H1 (cell line): Measurements from ENCODE around the gene MMP24. TPM values are rescaled to one million over a fixed set of nuclear protein-coding genes. Genes with fewer than 3 reads are reported as not detected.

Source experiments
- CTCF ChIA-PET: fragments of 300-600 bp; sonication (Branson Sonifier 250); formaldehyde crosslinking; loops from one replicate; lab custom pipeline; 2021; ENCODE audit not compliant: partially characterized antibody; lab: Charles Lee
- POLR2A ChIA-PET: fragments of 300-600 bp; sonication (Branson Sonifier 250); formaldehyde crosslinking; loops from one replicate; lab custom pipeline; 2021; ENCODE audit warnings: inconsistent platforms; ENCODE audit not compliant: partially characterized antibody; lab: Charles Lee
- DNase-seq, 2 experiments: peaks; one replicate each; pipeline versions ENCODE4 v3.0.0 to v3.0.0-alpha.2; 2010 to 2022; ENCODE audit warnings: low spot score in 2 of 2, low read depth in 1 of 2, mixed read lengths in 1 of 2
- FAIRE-seq: peaks from 2 replicates; lab custom pipeline; 2011; peaks lifted over from hg19 to GRCh38; lab: Jason Lieb, UNC
- H2AFZ ChIP-seq: 2 replicates; pipeline ENCODE4 v1.8.1; 2012; ENCODE audit warnings: low read length, inconsistent platforms
- H2AK5ac ChIP-seq: 2 replicates; pipeline ENCODE4 v1.6.1; 2013; ENCODE audit warnings: low read depth, low read length
- H2BK120ac ChIP-seq: replicated peaks from 2 replicates; pipeline ENCODE3; 2013; ENCODE audit warnings: low read depth, low read length, inconsistent platforms
- H2BK12ac ChIP-seq: 2 replicates; pipeline ENCODE4 v1.6.1; 2013; ENCODE audit warnings: low read depth, low read length
- H2BK15ac ChIP-seq: 2 replicates; pipeline ENCODE4 v1.6.1; 2013; ENCODE audit warnings: low read length
- H2BK20ac ChIP-seq: 2 replicates; pipeline ENCODE4 v1.6.1; 2013; ENCODE audit warnings: low read length
- H2BK5ac ChIP-seq: 2 replicates; pipeline ENCODE4 v1.6.1; 2013; ENCODE audit warnings: low read depth, low read length
- H3K14ac ChIP-seq: 2 replicates; pipeline ENCODE4 v1.6.1; 2013; ENCODE audit warnings: inconsistent platforms; ENCODE audit not compliant: insufficient read length
- H3K18ac ChIP-seq: 2 replicates; pipeline ENCODE4 v1.6.1; 2013; ENCODE audit warnings: low read length; ENCODE audit errors: extremely low read depth
- H3K23ac ChIP-seq: 2 replicates; pipeline ENCODE4 v1.6.1; 2013; ENCODE audit warnings: inconsistent platforms; ENCODE audit not compliant: insufficient read length
- H3K23me2 ChIP-seq: 2 replicates; pipeline ENCODE4 v1.6.1; 2013; ENCODE audit warnings: low read depth, low read length
- H3K27ac ChIP-seq: 2 replicates; pipeline ENCODE4 v1.6.1; 2011; ENCODE audit warnings: low read depth, low read length, inconsistent platforms
- H3K27me3 ChIP-seq, 4 experiments: replicated peaks in 1 of 4; 1 replicate in 1 of 4; 2 replicates in 3 of 4; pipeline versions ENCODE4 v1.6.1 to v1.8.1; 2011 to 2013; ENCODE audit warnings: low read length in 3 of 4, mild to moderate bottlenecking in 3 of 4, inconsistent platforms in 2 of 4, mixed read lengths in 2 of 4, moderate library complexity in 1 of 4; ENCODE audit not compliant: control insufficient read depth in 3 of 4, insufficient read depth in 3 of 4; ENCODE audit errors: extremely low read depth in 1 of 4
- H3K36me3 ChIP-seq, 4 experiments: 2 replicates each; pipeline versions ENCODE4 v1.6.1 to v1.8.1; 2011 to 2013; ENCODE audit warnings: mild to moderate bottlenecking in 4 of 4, low read length in 3 of 4, moderate library complexity in 2 of 4, control low read depth in 1 of 4, inconsistent platforms in 1 of 4; ENCODE audit not compliant: insufficient read depth in 4 of 4, control insufficient read depth in 2 of 4
- H3K4ac ChIP-seq: replicated peaks from 2 replicates; pipeline ENCODE3; 2013; ENCODE audit warnings: low read length, low read depth, mixed read lengths, inconsistent platforms; ENCODE audit not compliant: insufficient read length
- H3K4me1 ChIP-seq, 4 experiments: replicated peaks in 1 of 4; 1 replicate in 1 of 4; 2 replicates in 3 of 4; pipeline versions ENCODE4 v1.6.1 to v1.8.1; 2011 to 2013; ENCODE audit warnings: low read length in 3 of 4, inconsistent platforms in 2 of 4, mixed read lengths in 1 of 4; ENCODE audit not compliant: insufficient read depth in 4 of 4, control insufficient read depth in 3 of 4
- H3K4me2 ChIP-seq, 2 experiments: 2 replicates each; pipeline versions ENCODE4 v1.6.1 to v1.8.1; 2011 to 2013; ENCODE audit warnings: low read depth in 2 of 2, low read length in 2 of 2, control low read depth in 1 of 2, inconsistent platforms in 1 of 2, mild to moderate bottlenecking in 1 of 2; ENCODE audit not compliant: insufficient read depth in 1 of 2
- H3K4me3 ChIP-seq, 4 experiments: fragments of 200-600, 300-600 bp in 1 of 4; sonication (generic), shearing (Covaris generic), sonication (Bioruptor Twin) in 1 of 4; 2 replicates each; pipeline versions ENCODE4 v1.5.1 to v1.8.1; 2011 to 2016; ENCODE audit warnings: low read length in 4 of 4, low read depth in 3 of 4, control low read depth in 2 of 4, inconsistent platforms in 2 of 4, mild to moderate bottlenecking in 2 of 4, mixed read lengths in 1 of 4, moderate library complexity in 1 of 4; ENCODE audit not compliant: insufficient read depth in 2 of 4; ENCODE audit errors: extremely low read depth in 1 of 4
- H3K56ac ChIP-seq: replicated peaks from 2 replicates; pipeline ENCODE3; 2013; ENCODE audit warnings: low read depth, mild to moderate bottlenecking, mixed read lengths, low read length, inconsistent platforms; ENCODE audit not compliant: insufficient read length
- H3K79me1 ChIP-seq: 2 replicates; pipeline ENCODE4 v1.6.1; 2013; ENCODE audit warnings: low read depth, low read length, control low read depth
- H3K79me2 ChIP-seq, 2 experiments: 2 replicates each; pipeline versions ENCODE4 v1.6.1 to v1.8.1; 2012 to 2013; ENCODE audit warnings: low read length in 2 of 2, mild to moderate bottlenecking in 2 of 2, inconsistent platforms in 1 of 2; ENCODE audit not compliant: insufficient read depth in 2 of 2, control insufficient read depth in 1 of 2
- H3K9ac ChIP-seq, 4 experiments: replicated peaks in 1 of 4; 1 replicate in 1 of 4; 2 replicates in 3 of 4; pipeline versions ENCODE4 v1.6.1 to v1.8.1; 2011 to 2013; ENCODE audit warnings: low read depth in 3 of 4, low read length in 3 of 4, control low read depth in 2 of 4, mild to moderate bottlenecking in 2 of 4, moderate library complexity in 2 of 4, inconsistent platforms in 1 of 4; ENCODE audit errors: extremely low read depth in 1 of 4
- H3K9me3 ChIP-seq, 2 experiments: 2 replicates each; pipeline versions ENCODE4 v1.6.1 to v1.8.1; 2012 to 2013; ENCODE audit warnings: mild to moderate bottlenecking in 2 of 2, moderate library complexity in 2 of 2, control low read depth in 1 of 2, inconsistent platforms in 1 of 2, low read depth in 1 of 2, low read length in 1 of 2, mixed read lengths in 1 of 2; ENCODE audit not compliant: insufficient read depth in 2 of 2
- H4K20me1 ChIP-seq, 2 experiments: replicated peaks in 1 of 2; 2 replicates each; pipeline versions ENCODE3 to v1.8.1; 2011 to 2013; ENCODE audit warnings: inconsistent platforms in 2 of 2, low read length in 2 of 2, mild to moderate bottlenecking in 1 of 2; ENCODE audit not compliant: insufficient read depth in 2 of 2, control insufficient read depth in 1 of 2
- H4K5ac ChIP-seq: 2 replicates; pipeline ENCODE4 v1.6.1; 2013; ENCODE audit warnings: low read length, low read depth, mixed read lengths, inconsistent platforms; ENCODE audit not compliant: insufficient read length
- H4K8ac ChIP-seq: 2 replicates; pipeline ENCODE4 v1.8.0; 2013; ENCODE audit warnings: mild to moderate bottlenecking, moderate library complexity, low read length, inconsistent platforms; ENCODE audit not compliant: insufficient read depth; ENCODE audit errors: extremely low read depth
- H4K91ac ChIP-seq: replicated peaks from 2 replicates; pipeline ENCODE3; 2013; ENCODE audit warnings: low read length, mixed read lengths, inconsistent platforms; ENCODE audit not compliant: insufficient read length
- BCL11A ChIP-seq, 2 experiments: IDR thresholded peaks; one replicate each; pipeline ENCODE4 v1.6.1; 2011; ENCODE audit warnings: low read depth in 2 of 2, low read length in 2 of 2, mild to moderate bottlenecking in 2 of 2
- BRCA1 ChIP-seq: IDR thresholded peaks from 2 replicates; pipeline ENCODE4 v1.6.1; 2012; ENCODE audit warnings: low read depth, low read length, improper control_type of control experiment
- CHD1 ChIP-seq: IDR thresholded peaks from 2 replicates; pipeline ENCODE4 v1.6.1; 2012; ENCODE audit warnings: low read depth, low read length, improper control_type of control experiment
- CTBP2 ChIP-seq: IDR thresholded peaks from 2 replicates; pipeline ENCODE4 v1.7.0; 2011; ENCODE audit warnings: borderline replicate concordance, mild to moderate bottlenecking, moderate library complexity, mixed read lengths, low read length; ENCODE audit not compliant: insufficient read depth, insufficient read length
- MAX ChIP-seq: IDR thresholded peaks from 2 replicates; pipeline ENCODE4 v1.6.1; 2012; ENCODE audit warnings: inconsistent platforms
- POLR2A ChIP-seq, 2 experiments: IDR thresholded peaks; 1 replicate in 1 of 2; 2 replicates in 1 of 2; pipeline ENCODE4 v1.6.1; 2011; ENCODE audit warnings: low read depth in 2 of 2, low read length in 2 of 2, mild to moderate bottlenecking in 2 of 2; ENCODE audit errors: control extremely low read depth in 1 of 2
- RBBP5 ChIP-seq: IDR thresholded peaks from 2 replicates; pipeline ENCODE4 v1.7.1; 2012; ENCODE audit warnings: low read depth, mild to moderate bottlenecking, inconsistent platforms, low read length, moderate library complexity, borderline replicate concordance
- SIRT6 ChIP-seq: IDR thresholded peaks from one replicate; pipeline ENCODE4 v1.7.1; 2012; ENCODE audit warnings: low read length, inconsistent platforms
- SP4 ChIP-seq: IDR thresholded peaks from 2 replicates; pipeline ENCODE4 v1.6.1; 2012; ENCODE audit warnings: low read length, inconsistent platforms
- USF2 ChIP-seq: IDR thresholded peaks from 2 replicates; pipeline ENCODE4 v1.6.1; 2011; ENCODE audit warnings: low read length, improper control_type of control experiment
- WGBS, 2 experiments: shearing (Covaris generic) in 1 of 2; methylation state at CpG; one replicate each; pipeline versions ENCODE4 v1.1.6 to v1.1.7; 2013 to 2015; ENCODE audit warnings: low lambda C conversion rate in 2 of 2, mixed read lengths in 2 of 2, inconsistent platforms in 1 of 2, low coverage in 1 of 2, missing lambda C conversion rate in 1 of 2; ENCODE audit not compliant: insufficient replicate concordance in 2 of 2, insufficient coverage in 1 of 2, insufficient read length in 1 of 2; ENCODE audit errors: extremely low coverage in 1 of 2, missing lambda C conversion rate in 1 of 2; 5-methylcytosine and 5-hydroxymethylcytosine counted together
- polyA plus RNA-seq, 7 experiments: library from polyadenylated mRNA; depleted of rRNA in 3 of 7; stranded (reverse) in 5 of 7; unstranded in 2 of 7; fragments of >200 nt in 5 of 7; fragments of 200-250 nt in 2 of 7; gene quantifications; 1 replicate in 5 of 7; 2 replicates in 1 of 7; 4 replicates in 1 of 7; pipeline versions ENCODE4 v1.2.1 to v1.2.3, GENCODE V29; 2011 to 2013; ENCODE audit warnings: missing spikeins in 2 of 7, mixed read lengths in 2 of 7
- total RNA-seq: library from RNA; stranded (reverse); fragmentation: NEBNext Ultra II Directional; extraction: Animal tissue kit (Norgen Biotek cat#: 25700); gene quantifications from 2 replicates; pipeline ENCODE4 v1.2.1, GENCODE V29; 2021

The MMP24 gene
- total and polyA plus RNA-seq, 2 of the 8 experiments (the other 6 are each of a cell fraction or from before 2014, with no cell fraction given): 18.8 to 21.4 TPM

- no peak for FAIRE-seq
- Histone ChIP-seq H3K18ac (no peak overlapping the region; the same call in 1 of the 2 replicates), H2AK5ac (no peak overlapping the region), H3K27me3 (no peaks in the 10 kb centered on the region), H3K4me1 (no peaks in the 10 kb centered on the region; a peak in 2 of 7 replicates), H3K14ac (no peak overlapping the region), H3K4me2 (no peak overlapping the region), H2BK15ac (no peak overlapping the region), H3K4ac (no peak overlapping the region), H4K91ac (no peak overlapping the region), H3K36me3 (no peaks in the 10 kb centered on the region), H3K79me2 (no peaks in the 10 kb centered on the region), H3K9ac (no peak overlapping the region), H4K8ac (no peak overlapping the region), H4K20me1 (no peaks in the 10 kb centered on the region), H3K56ac (no peak overlapping the region), H3K79me1 (no peaks in the 10 kb centered on the region), H2BK5ac (no peak overlapping the region), H2AFZ (no peak overlapping the region), H2BK12ac (no peak overlapping the region), H3K27ac (no peak overlapping the region), H3K23me2 (no peaks in the 10 kb centered on the region), H4K5ac (no peak overlapping the region), H3K4me3 (no peak overlapping the region), H2BK120ac (no peak overlapping the region), H3K23ac (no peak overlapping the region), H3K9me3 (no peaks in the 10 kb centered on the region), H2BK20ac (no peak overlapping the region; the same call in 1 of the 2 replicates)
- WGBS, 2 experiments: 86% methylated on average over 16 of the region's 19 CpGs; no CpG with 5 or more reads in 1 of the 2 experiments
- CTCF ChIA-PET: interaction anchor here (0.7 to 11.5 kb wide), 3 partner anchors 13 to 86 kb away, joined by 3 to 130 read pairs (median 5); no protein-coding TSS in a partner anchor
- no peak for DNase-seq
- POLR2A ChIA-PET: interaction anchor here (0.6 to 3.4 kb wide), 4 partner anchors 9 to 16 kb away, joined by 3 to 15 read pairs (median 8); partner anchors contain the start of genes EIF6 and MMP24OS
- no peak for TF ChIP-seq POLR2A (IDR thresholded peaks at IDR 0.05; ENCODE audit: control extremely low read depth in 1 of 2, low read depth in 2 of 2, low read length in 2 of 2)
- no peak for TF ChIP-seq BCL11A (IDR thresholded peaks at IDR 0.05; ENCODE audit: low read depth in 2 of 2, low read length in 2 of 2)
- TF ChIP-seq SP4: no peak
- no peak for TF ChIP-seq BRCA1
- no peak for TF ChIP-seq USF2
- no peak for TF ChIP-seq MAX
- no peak for TF ChIP-seq CHD1
- no peak for TF ChIP-seq SIRT6
- TF ChIP-seq CTBP2: no peak
- TF ChIP-seq RBBP5: no peak
These were observed 67.1 kb downstream of the MMP24 start for GRCh38 chr20:35293303-35294292.
